Parathyroid adenoma (tissue), 2 donors: Measurements from ENCODE around the gene AGAP1.

Experiments used
- H2AFZ ChIP-seq: fragments of 300-600 bp; sonication (generic); one replicate; pipeline ENCODE4 v1.7.0; 2017; ENCODE audit warnings: antibody characterized with exemption, mild to moderate bottlenecking
- H3K27ac ChIP-seq: fragments of 300-600 bp; sonication (generic); one replicate; pipeline ENCODE4 v1.7.0; 2017
- H3K27me3 ChIP-seq: fragments of 300-600 bp; sonication (generic); one replicate; pipeline ENCODE4 v1.7.0; 2017; ENCODE audit warnings: low read length; ENCODE audit not compliant: control insufficient read depth, insufficient read depth
- H3K36me3 ChIP-seq: fragments of 300-600 bp; sonication (generic); one replicate; pipeline ENCODE4 v1.7.0; 2017; ENCODE audit warnings: low read length; ENCODE audit not compliant: control insufficient read depth, insufficient read depth
- H3K4me1 ChIP-seq: fragments of 300-600 bp; sonication (generic); one replicate; pipeline ENCODE4 v1.7.0; 2017; ENCODE audit warnings: control low read depth
- H3K4me2 ChIP-seq: fragments of 300-600 bp; sonication (generic); one replicate; pipeline ENCODE4 v1.7.0; 2017; ENCODE audit warnings: low read length
- H3K4me3 ChIP-seq: fragments of 300-600 bp; sonication (generic); one replicate; pipeline ENCODE4 v1.7.0; 2017; ENCODE audit warnings: low read depth, low read length
- H3K79me2 ChIP-seq: fragments of 300-600 bp; sonication (generic); one replicate; pipeline ENCODE4 v1.7.0; 2017; ENCODE audit warnings: control low read depth
- H3K9ac ChIP-seq: fragments of 300-600 bp; sonication (generic); one replicate; pipeline ENCODE4 v1.7.0; 2017; ENCODE audit warnings: mild to moderate bottlenecking
- H3K9me3 ChIP-seq: fragments of 300-600 bp; sonication (generic); one replicate; pipeline ENCODE4 v1.7.0; 2017; ENCODE audit warnings: low read length; ENCODE audit not compliant: control insufficient read depth
- CTCF ChIP-seq: fragments of 300-600 bp; sonication (generic); IDR thresholded peaks from one replicate; pipeline ENCODE4 v1.7.0; 2017; ENCODE audit warnings: antibody characterized with exemption, mild to moderate bottlenecking
- donor health status: primary hyperparathyroidism.

Gene AGAP1

GRCh38 chr2:235500761-235501672 is 7.2 kb downstream of the AGAP1 start:
- H3K9ac ChIP-seq, result no peak overlapping the region

GRCh38 chr2:235501673-235502031 is 7.8 kb downstream of the AGAP1 start:
- Histone ChIP-seq H3K4me3 (no peak overlapping the region), H3K9me3 (no peaks in the 10 kb centered on the region), H3K4me2 (peak overlapping the region; percentile 23), H2AFZ (no peak overlapping the region), H3K4me1 (peaks cover 21% of the 10 kb centered on the region), H3K27ac (no peak overlapping the region), H3K9ac (no peak overlapping the region), H3K36me3 (no peaks in the 10 kb centered on the region), H3K27me3 (no peaks in the 10 kb centered on the region), H3K79me2 (peaks cover 73% of the 10 kb centered on the region)
- no peak for TF ChIP-seq CTCF

More at GRCh38 chr2:235500761-235501672, 7.2 kb downstream of the AGAP1 start:
- Histone ChIP-seq H3K4me1 (peaks cover 24% of the 10 kb centered on the region), H3K36me3 (no peaks in the 10 kb centered on the region), H3K4me3 (no peak overlapping the region), H3K27ac (no peak overlapping the region), H3K79me2 (peaks cover 78% of the 10 kb centered on the region), H2AFZ (no peak overlapping the region), H3K4me2 (no peak overlapping the region), H3K9me3 (no peaks in the 10 kb centered on the region), H3K27me3 (no peaks in the 10 kb centered on the region)
- no peak for TF ChIP-seq CTCF

- no peaks in the 10 kb centered on the region for H3K9me3 ChIP-seq
- H3K27ac ChIP-seq, result no peak overlapping the region
- H3K4me3 ChIP-seq, result no peak overlapping the region
- TF ChIP-seq CTCF, result no peak
- H3K4me1 ChIP-seq, result peaks cover 18% of the 10 kb centered on the region
- H3K9ac ChIP-seq, result no peak overlapping the region
- H3K27me3 ChIP-seq, result no peaks in the 10 kb centered on the region
- no peak overlapping the region for H3K4me2 ChIP-seq
- H3K36me3 ChIP-seq, result no peaks in the 10 kb centered on the region
- no peak overlapping the region for H2AFZ ChIP-seq
- H3K79me2 ChIP-seq, result peaks cover 72% of the 10 kb centered on the region
Observed at GRCh38 chr2:235502336-235502735, 8.5 kb downstream of the AGAP1 start.

- Histone ChIP-seq H3K79me2 (peaks cover 70% of the 10 kb centered on the region), H2AFZ (no peak overlapping the region), H3K27ac (no peak overlapping the region), H3K36me3 (no peaks in the 10 kb centered on the region), H3K9me3 (no peaks in the 10 kb centered on the region), H3K4me1 (peaks cover 7% of the 10 kb centered on the region), H3K27me3 (no peaks in the 10 kb centered on the region), H3K9ac (no peak overlapping the region), H3K4me3 (no peak overlapping the region), H3K4me2 (no peak overlapping the region)
- TF ChIP-seq CTCF, result no peak
Observed at GRCh38 chr2:235504441-235505180, 10.8 kb downstream of the AGAP1 start.
